Progenitor cell of endocrine pancreas (in vitro differentiated cells): ENCODE measurements around the gene ADO. TPM values are rescaled to one million over a fixed set of nuclear protein-coding genes. Genes with fewer than 3 reads are reported as not detected.

Experiments used
- DNase-seq: peaks from one replicate; pipeline ENCODE4 v3.0.0; 2021; ENCODE audit warnings: low spot score; ENCODE audit not compliant: unreplicated experiment
- H3K27ac Mint-ChIP-seq: 2 replicates; pipeline ENCODE4 v1.8.0; 2021; ENCODE audit warnings: mild to moderate bottlenecking, moderate library complexity, mixed read lengths
- H3K27me3 Mint-ChIP-seq: 2 replicates; pipeline ENCODE4 v1.8.0; 2021; ENCODE audit warnings: mixed read lengths
- H3K36me3 Mint-ChIP-seq: 2 replicates; pipeline ENCODE4 v1.8.0; 2022; ENCODE audit warnings: mixed read lengths; ENCODE audit not compliant: insufficient read depth
- H3K4me1 Mint-ChIP-seq: 2 replicates; pipeline ENCODE4 v1.8.0; 2021; ENCODE audit warnings: low read depth, mixed read lengths
- H3K4me3 Mint-ChIP-seq: 2 replicates; pipeline ENCODE4 v1.8.0; 2021; ENCODE audit warnings: low read depth, mild to moderate bottlenecking, moderate library complexity, mixed read lengths
- H3K9me3 Mint-ChIP-seq: 2 replicates; pipeline ENCODE4 v1.8.0; 2021; ENCODE audit warnings: low read depth, mixed read lengths
- total RNA-seq: library from RNA; stranded (reverse); gene quantifications from 2 replicates; pipeline ENCODE4 v1.2.1, GENCODE V29; 2021
- TF ChIP-seq, protein P1 (sequence below): fragments of 200-600 bp; sonication (generic); IDR thresholded peaks from one replicate; pipeline ENCODE4 v1.5.0; 2021; ENCODE audit warnings: antibody characterized with exemption, mild to moderate bottlenecking; ENCODE audit not compliant: unreplicated experiment

The ADO gene
- total RNA-seq, 1 donor from 2014 or later: 22.9 TPM

DNA sequence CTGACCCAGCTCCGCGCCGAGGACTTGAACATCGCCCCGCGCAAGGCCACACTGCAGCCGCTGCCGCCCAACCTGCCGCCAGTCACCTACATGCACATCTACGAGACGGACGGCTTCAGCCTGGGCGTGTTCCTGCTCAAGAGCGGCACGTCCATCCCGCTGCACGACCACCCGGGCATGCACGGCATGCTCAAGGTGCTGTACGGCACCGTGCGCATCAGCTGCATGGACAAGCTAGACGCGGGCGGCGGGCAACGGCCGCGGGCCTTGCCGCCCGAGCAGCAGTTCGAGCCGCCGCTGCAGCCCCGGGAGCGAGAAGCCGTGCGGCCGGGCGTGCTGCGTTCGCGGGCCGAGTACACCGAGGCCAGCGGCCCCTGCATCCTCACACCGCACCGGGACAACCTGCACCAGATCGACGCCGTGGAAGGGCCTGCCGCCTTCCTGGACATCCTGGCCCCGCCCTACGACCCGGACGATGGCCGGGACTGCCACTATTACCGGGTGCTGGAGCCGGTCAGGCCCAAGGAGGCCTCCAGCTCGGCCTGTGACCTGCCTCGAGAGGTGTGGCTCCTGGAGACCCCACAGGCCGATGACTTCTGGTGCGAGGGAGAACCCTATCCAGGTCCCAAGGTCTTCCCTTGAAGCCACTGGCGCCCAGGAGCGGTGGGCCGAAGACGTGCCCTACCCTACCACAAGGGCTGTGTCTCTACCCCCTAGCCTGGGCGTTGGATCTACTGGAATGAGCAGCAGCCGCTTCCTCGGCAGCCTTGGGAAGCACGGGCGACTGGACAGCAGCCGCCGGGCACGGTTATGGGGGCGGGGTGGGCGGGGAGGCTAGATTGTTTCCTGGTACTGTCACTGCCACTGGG, 945 bp downstream of the ADO start:
- peaks cover 33% of the 10 kb centered on the region for H3K4me1 Mint-ChIP-seq
- TF ChIP-seq, protein P1, sequence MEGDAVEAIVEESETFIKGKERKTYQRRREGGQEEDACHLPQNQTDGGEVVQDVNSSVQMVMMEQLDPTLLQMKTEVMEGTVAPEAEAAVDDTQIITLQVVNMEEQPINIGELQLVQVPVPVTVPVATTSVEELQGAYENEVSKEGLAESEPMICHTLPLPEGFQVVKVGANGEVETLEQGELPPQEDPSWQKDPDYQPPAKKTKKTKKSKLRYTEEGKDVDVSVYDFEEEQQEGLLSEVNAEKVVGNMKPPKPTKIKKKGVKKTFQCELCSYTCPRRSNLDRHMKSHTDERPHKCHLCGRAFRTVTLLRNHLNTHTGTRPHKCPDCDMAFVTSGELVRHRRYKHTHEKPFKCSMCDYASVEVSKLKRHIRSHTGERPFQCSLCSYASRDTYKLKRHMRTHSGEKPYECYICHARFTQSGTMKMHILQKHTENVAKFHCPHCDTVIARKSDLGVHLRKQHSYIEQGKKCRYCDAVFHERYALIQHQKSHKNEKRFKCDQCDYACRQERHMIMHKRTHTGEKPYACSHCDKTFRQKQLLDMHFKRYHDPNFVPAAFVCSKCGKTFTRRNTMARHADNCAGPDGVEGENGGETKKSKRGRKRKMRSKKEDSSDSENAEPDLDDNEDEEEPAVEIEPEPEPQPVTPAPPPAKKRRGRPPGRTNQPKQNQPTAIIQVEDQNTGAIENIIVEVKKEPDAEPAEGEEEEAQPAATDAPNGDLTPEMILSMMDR: no peak
- H3K4me3 Mint-ChIP-seq: peak overlapping the region; percentile 91
- DNase-seq: peak; percentile 28
- H3K27me3 Mint-ChIP-seq: peaks cover under 1% of the 10 kb centered on the region
- H3K36me3 Mint-ChIP-seq: peaks cover 2% of the 10 kb centered on the region
- H3K27ac Mint-ChIP-seq: peak overlapping the region; percentile 92
- no peaks in the 10 kb centered on the region for H3K9me3 Mint-ChIP-seq

DNA sequence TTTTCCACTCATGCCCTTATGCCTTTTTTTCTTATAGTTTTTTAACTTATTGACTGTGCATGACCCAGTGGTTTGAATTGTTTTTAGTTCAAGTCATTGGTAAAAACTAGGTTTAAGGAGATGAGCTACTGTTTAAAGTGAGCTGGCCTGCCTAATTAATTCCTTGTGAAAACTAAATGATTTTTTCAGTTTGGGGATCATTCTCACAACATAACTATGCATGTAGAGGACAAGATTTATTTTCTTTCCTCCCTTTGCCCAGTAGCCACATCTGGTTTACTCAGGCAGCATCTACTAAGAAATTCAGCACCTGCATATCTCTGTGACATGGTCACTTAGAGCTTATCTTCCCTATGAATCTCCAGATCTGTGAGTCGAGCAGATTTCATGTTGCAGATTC, 1.7 kb downstream of the ADO start:
- Mint-ChIP-seq H3K4me3 (peak overlapping the region; percentile 91), H3K36me3 (peaks cover 2% of the 10 kb centered on the region), H3K27me3 (peaks cover 5% of the 10 kb centered on the region), H3K4me1 (peaks cover 26% of the 10 kb centered on the region), H3K9me3 (no peaks in the 10 kb centered on the region), H3K27ac (peak overlapping the region; percentile 41)
- no peak for DNase-seq
- TF ChIP-seq, protein P1: no peak

DNA sequence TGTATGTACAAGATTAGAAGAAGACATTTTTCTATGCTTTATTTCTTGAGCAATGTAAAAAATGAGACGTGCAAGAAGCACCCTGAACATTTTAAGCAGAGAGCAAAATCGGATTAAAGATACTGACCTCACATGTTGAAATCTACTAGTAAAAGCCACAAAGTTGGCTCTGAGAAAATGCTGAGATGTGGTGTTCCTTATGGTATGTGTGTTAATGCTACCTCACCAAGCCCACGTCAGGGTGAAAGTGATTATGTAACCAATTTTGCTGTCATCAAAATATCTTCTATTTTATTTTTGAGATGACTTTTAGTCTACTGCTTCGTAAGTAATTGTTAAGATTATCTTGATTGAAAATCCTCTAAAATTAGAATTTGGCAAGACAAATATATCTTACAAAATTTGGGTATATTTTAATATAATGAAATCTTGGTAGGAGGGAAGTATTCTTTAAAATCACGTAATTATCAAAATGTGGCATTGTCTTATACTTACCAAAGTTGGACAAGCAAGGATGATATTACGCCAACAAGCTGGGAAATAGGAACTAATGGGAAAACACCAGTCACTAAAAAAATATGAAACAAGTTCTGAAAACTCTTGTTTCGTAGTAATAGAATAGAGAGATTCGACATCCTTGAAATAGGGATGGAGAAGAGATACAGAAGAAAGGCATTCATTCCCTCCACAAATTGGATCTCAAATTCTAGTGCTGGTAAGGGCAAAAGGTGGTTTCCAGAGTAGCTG, 5.8 kb downstream of the ADO start:
- H3K9me3 Mint-ChIP-seq: no peaks in the 10 kb centered on the region
- H3K27me3 Mint-ChIP-seq: peaks cover 46% of the 10 kb centered on the region
- no peak overlapping the region for H3K27ac Mint-ChIP-seq
- peaks cover 2% of the 10 kb centered on the region for H3K36me3 Mint-ChIP-seq
- TF ChIP-seq, protein P1: no peak
- H3K4me1 Mint-ChIP-seq: peaks cover 22% of the 10 kb centered on the region
- no peak overlapping the region for H3K4me3 Mint-ChIP-seq
- no peak for DNase-seq

DNA sequence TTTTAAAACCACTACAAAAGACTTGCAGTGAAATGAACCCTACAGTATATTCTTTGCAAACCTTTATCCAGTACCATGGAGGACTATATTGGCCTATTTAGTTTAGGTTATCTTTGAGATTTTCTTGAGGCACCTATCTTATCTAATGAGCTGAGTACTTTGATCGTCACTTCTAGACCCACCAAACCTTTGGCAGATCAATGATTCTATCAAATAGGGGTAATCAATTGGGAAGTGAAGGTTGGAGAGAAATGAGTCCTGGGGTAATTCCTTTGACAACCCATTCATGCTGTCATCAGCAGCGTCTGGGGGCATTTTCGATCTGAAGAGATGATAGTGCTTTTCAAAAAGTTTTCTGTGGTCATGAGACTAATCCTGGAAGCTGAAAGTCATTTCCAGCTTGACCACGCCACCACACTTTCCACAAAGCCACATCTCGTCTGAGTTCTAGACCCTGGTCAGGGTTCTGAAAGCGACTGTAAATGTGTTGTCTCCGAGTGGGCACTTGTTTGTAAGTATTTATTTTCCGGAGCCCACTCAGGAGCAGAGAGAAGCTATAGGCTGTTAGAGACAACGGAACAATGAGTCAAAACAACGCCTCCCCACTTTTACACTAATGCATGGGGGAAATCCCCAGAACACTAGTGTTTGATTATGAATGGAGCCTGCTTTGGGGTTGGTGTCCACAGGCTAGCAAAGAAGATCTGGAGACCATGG, 6.8 kb downstream of the ADO start:
- H3K36me3 Mint-ChIP-seq: peaks cover 2% of the 10 kb centered on the region
- TF ChIP-seq, protein P1: no peak
- H3K27ac Mint-ChIP-seq: no peak overlapping the region
- peaks cover 26% of the 10 kb centered on the region for H3K4me1 Mint-ChIP-seq
- DNase-seq: no peak
- H3K9me3 Mint-ChIP-seq: no peaks in the 10 kb centered on the region
- H3K27me3 Mint-ChIP-seq: peaks cover 56% of the 10 kb centered on the region
- no peak overlapping the region for H3K4me3 Mint-ChIP-seq
